GM18498 (cell line): ENCODE measurements around the gene FBXO7.

Source experiments
- ATAC-seq: cut with Tn5 transposase; IDR thresholded peaks from one replicate; pipeline ENCODE4 v1.9.1; 2021; ENCODE audit warnings: mild to moderate bottlenecking, moderate library complexity; ENCODE audit not compliant: unreplicated experiment

The FBXO7 gene

DNA sequence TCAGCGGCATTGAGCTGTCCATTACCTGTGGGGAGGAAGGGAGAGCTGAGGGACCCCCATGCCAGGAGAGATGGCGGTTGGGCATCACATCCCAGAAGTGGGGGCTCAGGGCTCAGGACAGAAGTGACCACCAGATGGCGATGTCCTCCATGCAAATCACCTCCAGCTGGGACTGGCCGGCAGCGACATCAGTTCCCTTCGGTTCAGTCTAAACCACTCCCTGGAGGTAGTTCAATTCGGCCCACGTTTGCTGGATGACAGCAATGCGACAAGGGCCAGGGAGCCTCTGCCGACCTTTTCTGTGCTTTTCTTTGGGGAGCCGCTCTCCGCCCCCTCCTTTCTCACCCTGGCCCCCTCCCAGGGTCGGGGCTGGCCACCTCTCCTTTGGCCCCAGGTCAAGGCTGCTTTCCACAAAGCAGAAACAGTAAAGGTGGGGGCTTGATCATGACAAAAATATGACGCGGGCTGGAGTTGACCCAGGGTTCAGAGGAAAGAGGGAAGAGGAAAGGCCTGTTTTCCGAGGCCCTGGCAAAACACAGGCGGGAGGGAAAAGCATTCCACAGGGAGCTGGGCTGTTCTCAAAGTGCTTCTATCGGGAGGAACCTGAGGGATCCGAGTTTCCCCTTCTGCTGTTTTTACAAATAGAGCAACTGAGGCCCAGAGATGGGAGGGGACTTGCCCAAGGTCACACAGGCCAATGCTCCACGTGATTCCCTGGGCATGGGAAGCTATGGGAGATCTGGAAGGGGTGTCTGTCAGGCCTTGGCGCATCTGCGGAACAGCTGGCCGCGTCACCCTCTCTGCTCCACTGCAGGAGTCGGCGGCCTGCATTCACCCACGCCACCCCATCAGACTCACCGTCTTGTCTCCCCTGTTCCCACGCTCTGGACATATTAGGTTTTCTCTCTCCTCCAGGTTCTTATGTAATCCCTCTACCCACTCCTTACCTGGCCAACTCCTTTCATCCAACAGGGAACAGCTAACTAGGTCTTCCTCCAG is 54.7 kb downstream of the FBXO7 start:
- ATAC-seq: no peak

- no peak for ATAC-seq
These were observed 56.6 kb downstream of the FBXO7 start for GRCh38 chr22:32531228-32531627.

- no peak for ATAC-seq
These were observed 57.6 kb downstream of the FBXO7 start for GRCh38 chr22:32531931-32532819.

- no peak for ATAC-seq
These were observed 58.2 kb downstream of the FBXO7 start for GRCh38 chr22:32532820-32533128.

GRCh38 chr22:32533265-32534111 is 58.9 kb downstream of the FBXO7 start:
- no peak for ATAC-seq

DNA sequence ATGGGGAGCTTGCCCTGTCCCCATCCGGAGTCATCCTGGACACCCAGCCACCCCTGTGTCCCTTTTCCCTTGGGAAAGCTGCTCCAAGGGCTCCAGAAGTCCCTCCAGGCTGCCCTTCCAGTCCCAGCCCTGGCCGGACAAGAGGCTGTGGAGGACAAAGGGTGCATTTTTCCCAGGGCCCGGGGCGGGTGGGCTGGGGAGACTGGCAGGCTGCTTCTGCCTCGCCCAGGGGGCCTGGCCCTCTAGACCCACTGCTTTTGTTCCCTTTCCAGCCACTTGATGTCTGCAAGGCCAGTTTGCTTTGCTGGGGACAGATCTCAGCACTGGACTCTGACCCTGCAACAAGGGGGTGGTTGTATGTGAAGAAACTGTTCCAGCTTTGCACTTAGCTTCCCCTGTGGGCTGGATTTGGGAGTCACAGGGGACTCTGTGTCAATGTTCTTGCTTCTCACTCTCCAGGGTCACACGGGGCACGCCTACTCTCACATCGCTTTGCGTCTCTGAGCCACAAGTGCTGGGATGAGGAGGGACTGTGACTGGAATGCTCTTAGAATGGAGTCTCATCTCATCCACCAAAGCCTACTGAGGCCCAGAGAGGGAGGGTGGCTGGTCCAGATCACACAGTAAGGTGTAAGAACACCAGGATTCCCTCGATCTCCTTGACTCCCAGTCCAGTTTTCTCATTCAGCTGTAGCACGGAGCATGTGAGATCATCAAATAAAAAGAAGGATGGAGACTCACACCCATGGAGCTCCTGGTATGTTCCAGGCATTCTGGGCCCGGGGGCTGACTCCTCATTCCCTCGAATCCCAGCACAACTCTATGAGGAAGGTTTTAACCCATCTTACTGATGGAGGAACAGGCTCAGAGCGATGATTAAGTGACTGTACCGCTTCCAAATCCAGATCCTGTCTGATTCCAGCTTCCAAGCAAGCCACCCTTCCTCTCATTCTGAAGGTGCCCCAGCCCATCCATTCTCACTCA is 59.9 kb downstream of the FBXO7 start:
- no peak for ATAC-seq

GRCh38 chr22:32535531-32536190 is 61.0 kb downstream of the FBXO7 start:
- no peak for ATAC-seq

- no peak for ATAC-seq
These were observed 61.7 kb downstream of the FBXO7 start for GRCh38 chr22:32536352-32536751.

- no peak for ATAC-seq
These were observed 63.9 kb downstream of the FBXO7 start for GRCh38 chr22:32538521-32538920.

DNA sequence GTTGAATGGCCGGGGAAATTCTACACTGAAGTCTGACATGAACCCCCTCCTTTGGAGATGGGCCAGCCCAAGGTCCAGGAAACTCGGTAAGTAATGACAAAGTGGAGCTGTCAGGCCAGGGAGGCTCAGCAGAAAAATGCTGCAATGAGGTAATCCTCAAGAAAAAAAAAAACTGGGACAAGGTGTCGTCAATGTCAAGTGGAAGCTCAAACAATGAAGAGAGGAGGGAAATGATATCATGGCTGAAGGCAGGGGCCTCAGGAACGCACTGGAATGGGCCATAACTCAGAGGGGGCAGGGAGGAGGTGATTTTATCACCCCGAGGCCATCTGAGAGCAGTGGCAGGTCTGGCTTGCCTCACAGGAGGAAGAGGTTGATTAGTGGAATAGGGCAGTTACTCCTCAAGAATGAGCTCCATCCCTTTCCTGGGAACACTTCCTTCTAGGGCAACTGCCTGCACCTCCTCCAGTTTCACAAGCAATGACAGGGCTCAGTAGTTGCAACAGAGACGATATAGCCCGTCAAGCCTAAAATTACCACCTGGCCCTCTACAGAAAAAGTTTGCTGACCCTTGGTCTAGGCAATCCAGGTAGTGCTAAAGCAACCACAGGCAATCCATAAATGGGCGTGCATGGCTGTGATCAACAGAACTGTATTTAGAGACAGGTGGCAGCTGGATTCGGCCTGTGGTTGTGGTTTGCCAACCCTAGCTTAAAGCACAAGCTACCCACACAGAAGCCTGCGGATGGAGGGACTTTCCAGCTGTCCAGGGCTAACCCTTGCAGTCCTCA is 65.2 kb downstream of the FBXO7 start:
- ATAC-seq: no peak

DNA sequence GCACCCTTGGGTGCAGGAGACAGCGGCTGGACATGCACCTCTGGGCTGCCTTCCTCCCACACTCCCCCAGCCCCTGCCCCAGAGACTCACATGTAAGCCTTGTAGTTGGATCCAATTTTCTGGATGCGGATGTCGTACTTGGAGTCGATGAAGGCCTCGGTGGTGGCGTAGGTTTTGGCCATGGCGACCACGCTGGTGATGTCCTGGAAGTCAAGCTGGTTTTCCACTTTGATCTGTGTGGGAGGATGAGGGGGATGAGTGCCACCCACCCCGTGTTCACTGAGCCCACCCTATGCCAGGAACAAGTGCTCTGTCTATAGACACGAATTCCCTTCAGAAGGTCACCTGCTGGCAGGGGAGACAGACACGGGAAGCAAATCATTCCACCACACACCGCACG is 66.9 kb downstream of the FBXO7 start:
- no peak for ATAC-seq

DNA sequence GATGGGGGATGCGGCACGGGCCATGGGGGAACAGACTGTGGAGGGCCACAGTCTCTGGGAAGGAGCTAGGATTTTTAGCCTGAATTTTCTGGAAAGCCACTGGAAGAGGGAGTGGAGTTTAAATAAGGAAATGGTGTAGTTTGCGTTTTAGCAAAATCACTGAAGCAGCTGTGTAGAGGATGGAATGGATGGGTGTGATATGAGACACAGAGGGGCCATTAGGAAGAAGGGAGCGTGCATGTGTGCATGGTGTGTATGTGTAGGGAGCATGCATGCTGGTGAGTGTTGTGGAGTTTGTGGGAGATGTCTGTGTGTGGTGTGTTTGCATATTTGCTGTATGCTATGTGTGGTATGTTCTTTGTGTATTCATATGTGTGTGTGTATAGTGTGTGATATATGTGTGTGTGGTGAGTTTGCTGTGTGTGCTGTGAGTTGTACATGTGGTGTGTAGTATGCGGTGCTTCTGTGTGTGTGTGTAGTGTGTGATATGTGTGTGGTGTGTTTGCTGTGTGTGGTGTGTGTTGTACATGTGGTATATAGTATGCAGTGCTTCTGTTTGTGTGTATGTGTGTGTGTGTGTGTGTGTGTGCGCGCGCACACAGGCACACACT is 67.6 kb downstream of the FBXO7 start:
- ATAC-seq: no peak

DNA sequence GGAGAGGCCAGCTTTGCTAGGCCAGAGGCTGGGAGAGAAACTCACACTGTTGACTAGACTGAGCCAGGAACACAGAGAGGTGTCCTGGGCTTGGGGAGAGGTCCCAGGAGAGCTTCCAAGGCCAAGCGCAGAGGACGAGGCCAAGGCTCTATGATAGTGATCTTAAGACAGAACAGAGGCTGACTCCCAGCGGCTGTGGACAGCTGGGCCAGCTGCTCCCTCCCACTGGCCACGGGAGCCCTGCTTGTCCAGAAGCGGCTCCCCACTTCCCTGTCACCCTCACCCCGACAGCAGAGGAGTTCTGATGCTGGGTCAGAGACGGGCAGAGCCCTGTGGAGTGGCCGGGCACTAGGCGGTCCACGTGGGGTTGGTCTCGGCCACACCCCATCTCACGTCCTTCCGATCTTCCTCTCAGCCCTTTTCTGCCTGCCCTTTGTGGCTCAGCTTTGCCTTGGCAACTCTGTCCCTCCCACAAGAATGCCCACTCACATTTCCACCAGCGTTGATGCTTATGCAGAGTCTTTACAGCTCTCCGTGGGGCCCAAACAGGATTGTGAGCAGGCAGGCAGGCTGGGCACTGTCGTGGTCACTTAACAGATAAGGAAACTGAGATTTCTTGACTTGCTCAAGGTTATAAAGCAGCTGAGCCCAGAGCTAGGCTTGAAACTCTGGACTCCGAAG is 68.2 kb downstream of the FBXO7 start:
- ATAC-seq: no peak

DNA sequence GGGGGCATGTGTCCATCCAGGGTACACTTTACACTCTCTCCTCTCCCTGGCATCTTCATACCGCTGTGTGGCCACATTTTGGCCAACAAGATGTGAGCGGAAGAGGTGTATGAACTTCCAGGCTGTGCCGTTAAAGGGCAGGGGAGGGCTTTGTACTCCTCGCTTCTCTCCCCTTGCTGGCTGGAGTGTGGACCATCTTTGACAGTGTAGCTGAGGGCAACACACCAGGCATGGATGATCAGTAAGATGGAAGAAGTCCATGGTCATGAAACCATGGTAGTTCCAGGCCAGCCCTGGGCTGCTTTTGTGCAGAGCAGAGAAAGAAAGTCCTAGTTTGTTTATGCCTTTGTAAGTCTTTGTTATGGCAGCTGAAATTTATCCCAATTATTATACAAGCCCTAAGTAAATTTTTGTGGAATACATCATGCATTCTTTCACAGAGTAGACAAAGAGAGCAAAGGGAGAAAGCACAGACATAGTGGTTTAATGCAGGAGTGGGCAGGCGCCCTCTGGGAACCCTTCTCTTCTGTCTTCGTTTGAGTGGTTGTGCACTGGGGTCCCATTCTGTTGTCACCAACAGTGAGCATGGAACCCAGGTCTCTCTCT is 70.4 kb downstream of the FBXO7 start:
- ATAC-seq: no peak

DNA sequence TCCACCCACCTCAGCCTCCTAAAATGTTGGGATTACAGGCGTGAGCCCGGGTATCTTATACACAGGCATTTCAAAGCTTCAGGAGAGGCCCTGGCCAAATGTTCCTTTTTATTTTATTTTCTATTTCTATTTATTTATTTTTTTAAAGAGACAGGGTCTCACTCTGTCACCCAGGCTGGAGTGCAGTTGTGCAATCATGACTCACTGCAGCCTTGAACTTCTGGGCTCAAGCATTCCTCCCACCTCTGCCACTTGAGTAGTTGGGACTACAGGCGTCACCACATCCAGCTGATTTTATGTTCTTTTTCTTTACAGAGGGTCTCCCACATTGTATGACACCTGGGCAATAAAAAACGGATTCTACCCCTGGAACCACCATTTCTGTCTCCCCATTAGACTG is 71.2 kb downstream of the FBXO7 start:
- ATAC-seq: no peak

DNA sequence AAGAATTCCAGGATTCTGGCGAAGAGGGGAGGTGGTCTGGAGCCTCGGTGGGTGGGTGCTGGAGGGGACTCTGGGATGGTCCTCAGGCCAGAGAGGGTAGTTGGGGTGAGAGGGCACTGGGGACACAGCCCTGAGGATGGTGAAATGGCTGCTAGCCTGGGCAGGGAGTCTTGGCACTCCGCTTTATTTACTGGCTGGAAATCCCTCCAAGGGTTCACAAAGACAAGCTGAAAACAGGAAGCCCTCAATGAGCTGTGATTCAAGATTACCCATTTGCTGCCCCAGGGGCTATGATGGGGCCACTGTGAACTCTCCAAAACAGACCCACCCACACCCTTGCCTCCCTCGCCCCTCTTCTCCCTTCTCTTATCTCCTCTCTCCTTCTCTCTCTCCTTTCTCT is 71.9 kb downstream of the FBXO7 start:
- ATAC-seq: no peak

DNA sequence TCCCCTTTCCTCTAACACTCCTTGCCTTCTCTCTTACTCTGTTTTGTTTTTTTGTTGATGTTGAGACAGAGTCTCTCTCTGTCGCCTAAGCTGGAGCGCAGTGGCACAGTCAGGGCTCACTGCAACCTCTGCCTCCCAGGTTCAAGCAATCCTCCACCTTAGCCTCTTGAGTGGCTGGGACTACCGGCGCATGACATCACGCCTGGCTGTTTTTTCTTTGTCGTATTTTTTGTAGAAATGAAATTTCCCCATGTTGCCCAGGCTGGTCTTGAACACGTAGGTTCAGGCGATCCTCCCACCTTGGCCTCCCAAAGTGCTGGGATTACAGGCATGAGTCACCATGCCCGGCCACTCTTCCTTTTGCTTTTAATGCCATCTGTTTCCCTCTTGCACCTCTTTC is 72.3 kb downstream of the FBXO7 start:
- ATAC-seq: no peak
